Fibroblast of skin of left biceps (primary cell): Measurements from ENCODE around the gene GNA12.

Experiments used
- DNase-seq, 2 experiments: peaks; one replicate each; pipeline ENCODE4 v3.0.0-alpha.2; 2013; ENCODE audit warnings: low read depth in 2 of 2

The GNA12 gene

DNA sequence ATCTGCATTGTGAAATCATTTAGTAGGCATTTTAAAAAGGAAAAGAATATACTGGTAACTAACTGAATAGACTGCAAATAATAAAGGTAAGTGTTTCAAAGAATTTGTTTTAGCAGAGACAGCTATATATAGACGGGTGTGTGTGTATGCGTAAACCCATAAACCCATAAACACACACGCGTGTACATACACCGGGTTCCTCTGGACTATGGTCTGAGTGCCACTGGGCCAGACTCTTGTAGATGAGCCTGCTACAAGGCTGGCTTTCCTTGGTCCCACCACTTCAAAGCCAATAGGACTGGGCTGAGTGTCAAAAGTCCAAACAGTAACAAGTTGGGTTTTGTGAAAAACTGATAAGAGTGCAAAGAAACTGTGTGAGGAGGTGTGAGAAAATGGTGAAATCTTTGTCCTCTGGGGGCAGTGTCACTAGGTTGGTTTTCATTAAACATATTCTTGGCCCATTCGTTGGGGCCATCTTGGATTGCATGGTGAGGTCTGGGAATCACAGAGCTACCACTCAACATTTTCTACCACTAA lies 39.8 kb downstream of the GNA12 start:
- DNase-seq, result no peak

DNA sequence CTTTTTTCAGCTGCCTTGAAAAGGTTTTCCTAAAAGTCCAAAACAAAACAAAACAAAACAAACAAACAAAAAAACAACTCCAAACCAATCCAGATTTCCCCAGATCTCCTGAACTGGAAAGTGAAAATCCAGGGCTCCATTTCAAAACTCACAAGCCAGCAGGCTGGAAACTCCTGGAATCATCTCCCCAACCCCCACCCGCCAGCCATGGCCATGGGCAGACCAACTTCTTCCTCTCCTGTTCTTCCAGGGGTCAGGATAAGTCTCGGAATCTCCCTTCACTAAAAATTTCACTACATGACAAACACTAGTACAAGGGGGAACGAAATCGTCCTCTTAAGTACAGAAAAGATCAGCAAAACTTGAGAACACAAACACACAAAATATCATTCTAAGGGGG lies 40.4 kb downstream of the GNA12 start:
- no peak for DNase-seq

GRCh38 chr7:2803342-2803692 lies 40.8 kb downstream of the GNA12 start:
- DNase-seq, result no peak

- no peak for DNase-seq
These were observed 41.4 kb downstream of the GNA12 start for GRCh38 chr7:2802504-2803341.

- peak in 1 of 2 experiments; percentile 28 for DNase-seq
These were observed 42.0 kb downstream of the GNA12 start for GRCh38 chr7:2802101-2802500.

GRCh38 chr7:2800931-2801688 lies 43.0 kb downstream of the GNA12 start:
- DNase-seq, result no peak

DNA sequence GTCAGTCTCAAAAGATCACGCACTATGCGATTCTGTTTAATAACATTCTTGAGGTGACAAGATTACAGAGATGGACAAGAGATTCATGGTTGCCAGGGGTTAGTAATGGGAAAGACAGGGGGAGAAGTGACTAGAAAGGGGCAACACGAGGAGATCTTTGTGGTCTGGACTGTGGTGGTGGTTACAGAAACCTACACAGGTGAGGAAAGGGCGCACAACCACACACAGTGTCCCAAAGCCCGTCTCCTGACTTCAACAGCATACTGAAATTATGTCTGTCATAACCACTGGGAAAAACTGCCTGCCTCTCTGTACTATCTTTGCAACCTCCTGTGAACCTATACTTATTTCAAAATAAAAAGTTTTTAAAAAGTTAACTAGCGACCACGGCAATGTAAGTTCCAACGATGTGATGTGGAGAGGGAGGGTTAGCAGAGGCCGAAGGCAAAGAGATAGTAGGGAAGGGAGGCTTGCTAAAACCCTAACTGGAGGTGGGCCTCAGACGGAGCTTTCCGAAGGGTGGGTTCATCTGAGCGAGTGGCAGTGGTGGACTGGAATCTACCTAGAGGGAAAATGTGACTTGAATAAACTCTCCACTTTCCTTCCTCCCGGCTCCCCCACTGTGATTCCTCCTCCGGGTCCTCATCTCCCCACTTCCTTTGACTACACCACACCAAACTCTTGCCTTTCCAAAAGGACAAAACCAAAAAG lies 43.7 kb downstream of the GNA12 start:
- no peak for DNase-seq

- no peak for DNase-seq
These were observed 44.9 kb downstream of the GNA12 start for GRCh38 chr7:2799253-2799652.

DNA sequence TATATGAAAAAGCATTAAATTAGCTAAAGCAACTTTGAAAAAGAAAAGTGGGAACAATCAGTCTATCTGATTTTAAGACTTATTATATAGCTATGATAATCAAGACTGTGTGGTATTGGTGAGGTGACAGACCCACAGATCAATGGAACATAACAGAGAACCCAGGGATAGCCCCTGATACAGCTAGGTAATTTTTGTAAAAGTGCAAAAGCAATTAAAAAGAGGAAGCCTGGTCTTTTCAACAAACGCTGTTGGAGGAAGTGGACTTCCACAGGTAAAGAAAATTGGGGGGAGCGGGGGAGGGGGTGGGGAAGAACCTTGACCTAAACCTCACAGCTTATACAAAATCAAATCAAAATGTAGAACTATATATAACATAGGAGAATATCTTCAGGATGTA lies 45.4 kb downstream of the GNA12 start:
- no peak for DNase-seq

DNA sequence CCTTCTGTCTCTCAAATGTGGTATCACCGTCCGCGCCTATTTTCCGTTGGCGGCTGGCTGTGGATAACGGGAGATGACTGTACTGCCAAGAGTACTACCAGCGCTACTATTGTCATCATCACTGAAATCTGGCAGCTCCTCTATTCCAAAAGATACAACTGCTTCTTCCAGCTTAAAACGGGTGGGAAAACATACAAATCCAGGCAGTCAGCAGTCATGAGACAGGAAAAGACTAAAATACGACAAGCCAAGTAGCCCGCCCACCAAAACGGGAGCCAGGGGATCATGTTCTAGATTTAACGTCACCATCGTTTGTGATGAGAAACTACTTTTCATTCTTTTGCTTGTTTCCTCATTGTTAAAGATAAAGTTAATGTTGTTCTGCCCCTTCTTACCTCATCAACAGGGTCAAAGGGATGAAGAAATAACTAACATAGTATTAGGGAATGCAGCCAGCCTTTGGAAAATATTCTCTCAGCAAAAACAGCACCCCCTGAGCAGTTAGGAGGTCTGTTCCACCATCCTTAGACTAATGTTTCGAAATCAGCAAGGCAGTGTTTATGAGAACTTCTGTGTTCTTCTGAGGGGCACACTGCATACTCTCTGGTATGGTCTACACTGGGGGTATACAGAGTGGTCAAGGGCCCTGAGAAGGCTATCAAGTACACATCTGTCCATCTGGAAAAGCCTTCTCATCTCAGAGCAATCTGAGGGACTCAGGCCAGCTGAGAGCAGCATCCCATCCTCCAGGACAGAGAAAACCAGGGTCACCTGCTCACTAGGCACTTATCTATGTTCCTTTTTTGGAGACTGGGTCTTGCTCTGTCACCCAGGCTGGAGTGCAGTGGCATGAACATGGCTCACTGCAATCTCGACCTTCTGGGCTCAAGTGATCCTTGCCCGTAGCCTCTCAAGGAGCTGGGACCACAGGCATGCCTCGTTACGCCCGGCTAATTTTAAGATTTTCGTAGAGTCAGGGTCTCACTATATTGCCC lies 47.5 kb downstream of the GNA12 start:
- DNase-seq, result no peak

- DNase-seq, result no peak
These were observed 48.2 kb downstream of the GNA12 start for GRCh38 chr7:2795906-2796305.

DNA sequence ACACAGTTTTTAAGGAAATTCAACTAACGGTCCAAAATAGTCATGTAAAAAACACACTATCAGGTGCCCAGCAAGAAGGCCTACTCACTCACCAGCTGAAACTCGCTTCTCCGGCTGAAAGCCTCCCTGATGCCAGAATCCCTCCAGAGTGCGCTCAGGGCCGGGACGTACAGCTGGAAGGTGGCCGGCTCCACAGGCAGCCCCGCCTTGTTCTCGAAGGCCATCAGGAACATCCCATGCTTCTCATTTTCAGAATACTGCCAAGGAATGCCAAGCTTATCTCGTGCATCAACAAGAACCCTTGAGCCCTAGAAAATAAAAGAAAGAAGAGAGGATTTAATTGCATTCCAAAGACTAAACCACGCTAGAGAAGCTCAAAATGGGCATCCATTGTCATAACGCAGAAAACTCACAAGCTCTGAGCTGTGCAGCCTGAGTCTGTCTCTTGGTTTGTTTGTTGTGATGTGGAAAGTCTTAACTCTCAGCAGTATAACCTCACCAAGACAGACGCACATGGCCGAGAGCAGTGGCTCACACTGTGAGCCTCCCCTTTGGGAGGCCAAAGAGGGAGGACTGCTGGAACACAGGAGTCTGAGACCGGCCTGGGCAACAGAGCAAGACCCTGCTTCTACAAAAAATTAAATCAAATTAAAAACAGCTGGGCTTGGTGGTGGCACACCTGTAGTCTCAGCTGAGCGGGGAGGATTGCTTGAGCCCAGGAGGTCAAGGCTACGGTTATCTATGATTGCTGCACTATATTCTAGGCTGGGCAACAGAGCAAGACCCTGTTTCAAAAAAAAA lies 49.1 kb downstream of the GNA12 start:
- DNase-seq, result no peak

GRCh38 chr7:2792856-2793487 lies 51.1 kb downstream of the GNA12 start:
- DNase-seq, result no peak

- no peak for DNase-seq
These were observed 51.9 kb downstream of the GNA12 start for GRCh38 chr7:2792235-2792634.

GRCh38 chr7:2791390-2791789 lies 52.7 kb downstream of the GNA12 start:
- no peak for DNase-seq

- no peak for DNase-seq
These were observed 56.7 kb downstream of the GNA12 start for GRCh38 chr7:2787251-2787951.

GRCh38 chr7:2786607-2787116 lies 57.4 kb downstream of the GNA12 start:
- no peak for DNase-seq

DNA sequence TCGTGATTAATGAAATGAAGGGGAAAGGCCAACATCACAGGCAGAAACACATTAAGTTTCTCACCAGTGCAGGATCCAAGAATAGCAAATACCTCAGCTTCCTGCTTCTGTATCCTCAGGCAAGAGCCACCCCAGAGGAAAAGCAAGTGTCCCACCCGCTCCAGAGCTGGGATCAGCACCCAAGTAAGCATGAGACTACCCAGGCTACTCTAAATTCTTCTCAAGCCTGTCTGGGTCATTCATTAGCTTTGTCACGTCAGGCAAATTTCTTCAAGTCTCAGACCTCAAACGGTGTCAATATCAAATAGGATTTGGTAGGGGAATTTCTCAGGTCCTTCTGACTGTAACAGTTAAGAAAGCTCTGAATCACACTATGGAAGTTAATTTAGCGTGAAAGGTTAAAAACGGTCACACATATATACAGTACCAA lies 59.0 kb downstream of the GNA12 start:
- DNase-seq, result no peak

- no peak for DNase-seq
These were observed 61.5 kb downstream of the GNA12 start for GRCh38 chr7:2782565-2782964.
